ENCODE data around the gene SGSM1.
A peak's percentile ranks its signal among the peaks of the same experiment; 100 is the strongest.

SGSM1 gene

DNA sequence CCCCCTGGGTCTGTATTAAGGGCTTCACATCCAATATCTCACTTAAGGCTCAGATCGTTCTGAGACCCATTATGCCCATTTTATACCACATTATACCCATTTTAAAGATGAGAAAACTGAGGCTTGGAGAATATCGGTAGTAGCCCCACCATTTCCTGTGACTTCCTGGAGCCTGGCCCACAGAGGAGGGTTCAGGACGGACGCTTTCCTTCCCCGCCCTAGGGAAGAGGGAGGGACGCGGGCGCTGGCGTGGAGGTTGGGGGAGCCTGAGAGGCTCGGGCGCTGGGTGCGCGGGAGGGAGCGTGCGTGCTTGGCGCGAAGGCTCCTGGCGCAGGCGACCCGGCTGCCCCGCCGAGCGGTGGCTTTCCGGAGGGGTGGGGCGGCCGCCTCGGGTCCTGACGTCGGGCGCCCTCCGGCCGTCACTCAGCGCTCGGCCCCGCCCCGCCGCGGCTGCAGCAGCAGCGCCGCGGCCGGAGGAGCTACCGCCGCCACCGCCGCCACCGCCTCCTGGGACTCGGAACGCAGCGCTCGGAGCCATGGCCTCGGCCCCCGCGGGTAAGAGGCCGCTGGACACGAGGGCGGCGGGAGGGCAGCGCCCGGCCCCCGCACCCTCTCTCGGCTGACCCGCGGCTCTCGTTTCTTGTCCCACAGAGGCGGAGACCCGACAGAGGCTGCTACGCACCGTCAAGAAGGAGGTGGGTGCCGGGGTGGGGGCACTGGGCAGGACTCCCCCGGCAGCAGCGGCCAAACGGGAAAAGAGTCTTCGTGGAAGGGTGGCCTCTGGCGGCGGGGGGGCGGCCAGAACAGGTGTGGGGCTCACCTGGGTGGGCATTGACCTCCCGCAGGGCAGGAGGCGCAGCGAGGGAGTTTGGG, at the start of gene SGSM1:
TSS of gene SGSM1 (plus strand) at position 422 of the 873 bp plus-strand sequence. CDS start at position 537, 115 bp downstream.
- H3K4me3 ChIP-seq (ENCODE audit: low read depth, low read length), result peak within 1 kb of the TSS; percentile 47
- TF ChIP-seq, protein P1, sequence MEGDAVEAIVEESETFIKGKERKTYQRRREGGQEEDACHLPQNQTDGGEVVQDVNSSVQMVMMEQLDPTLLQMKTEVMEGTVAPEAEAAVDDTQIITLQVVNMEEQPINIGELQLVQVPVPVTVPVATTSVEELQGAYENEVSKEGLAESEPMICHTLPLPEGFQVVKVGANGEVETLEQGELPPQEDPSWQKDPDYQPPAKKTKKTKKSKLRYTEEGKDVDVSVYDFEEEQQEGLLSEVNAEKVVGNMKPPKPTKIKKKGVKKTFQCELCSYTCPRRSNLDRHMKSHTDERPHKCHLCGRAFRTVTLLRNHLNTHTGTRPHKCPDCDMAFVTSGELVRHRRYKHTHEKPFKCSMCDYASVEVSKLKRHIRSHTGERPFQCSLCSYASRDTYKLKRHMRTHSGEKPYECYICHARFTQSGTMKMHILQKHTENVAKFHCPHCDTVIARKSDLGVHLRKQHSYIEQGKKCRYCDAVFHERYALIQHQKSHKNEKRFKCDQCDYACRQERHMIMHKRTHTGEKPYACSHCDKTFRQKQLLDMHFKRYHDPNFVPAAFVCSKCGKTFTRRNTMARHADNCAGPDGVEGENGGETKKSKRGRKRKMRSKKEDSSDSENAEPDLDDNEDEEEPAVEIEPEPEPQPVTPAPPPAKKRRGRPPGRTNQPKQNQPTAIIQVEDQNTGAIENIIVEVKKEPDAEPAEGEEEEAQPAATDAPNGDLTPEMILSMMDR (IDR thresholded peaks at IDR 0.05; ENCODE audit: low read depth, low read length), result no peak

DNA sequence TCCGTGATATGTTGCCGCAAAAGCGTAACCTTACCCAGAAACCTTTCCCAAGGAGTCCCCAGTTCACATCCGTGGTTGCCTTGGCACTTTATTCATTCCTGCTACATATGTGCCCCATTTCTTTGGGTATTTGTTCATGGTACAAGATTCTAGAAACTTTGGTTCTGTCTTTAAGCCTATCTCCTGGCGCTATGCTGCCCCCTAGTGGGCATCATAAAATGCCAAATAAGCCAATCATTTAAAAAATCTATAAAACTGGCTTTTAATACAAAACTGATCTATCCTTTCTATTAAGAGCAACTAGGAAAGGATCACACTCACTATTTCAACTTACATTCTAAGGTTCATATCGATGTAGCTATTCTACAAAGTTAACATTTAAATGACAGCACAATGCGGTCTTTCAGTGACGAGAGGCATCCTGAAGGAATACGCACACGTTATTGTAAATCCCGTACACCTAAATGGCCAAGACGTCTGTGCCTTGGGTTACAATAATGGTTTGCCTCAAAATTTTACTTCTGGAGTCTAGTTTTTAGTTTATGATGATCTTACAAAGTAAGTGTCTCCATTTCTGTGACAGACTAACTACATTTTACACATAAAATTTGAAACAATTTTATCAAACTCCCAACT, 47.7 kb upstream of the SGSM1 start:
- TF ChIP-seq, protein P1 (IDR thresholded peaks at IDR 0.05; ENCODE audit: low read depth, low read length), result peak; percentile 52

DNA sequence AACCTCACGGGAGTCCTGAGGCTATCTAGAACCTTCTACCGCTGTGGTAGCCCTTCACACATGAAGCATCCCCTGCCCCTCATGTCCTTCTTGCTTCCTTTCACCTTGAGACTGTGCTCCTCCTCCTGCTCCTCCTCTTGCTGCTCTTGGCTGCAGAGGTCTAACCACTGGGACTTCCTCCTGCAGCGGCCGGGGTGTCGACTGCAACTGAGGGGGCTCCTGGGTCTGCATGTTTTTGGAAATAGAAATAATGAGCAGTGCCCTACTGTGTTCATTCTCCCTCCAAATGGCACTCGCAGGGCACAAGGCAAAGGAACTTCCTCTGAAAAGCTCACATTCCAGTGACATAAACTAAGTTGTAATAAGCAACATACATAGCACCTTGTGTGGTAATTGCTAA, 46.2 kb upstream of the SGSM1 start:
- TF ChIP-seq, protein P1 (IDR thresholded peaks at IDR 0.05; ENCODE audit: low read depth, low read length), result no peak

More for the DNA sequence above, 47.7 kb upstream of the SGSM1 start:
- no peak overlapping the region for H3K4me3 ChIP-seq (ENCODE audit: low read depth, low read length)

GRCh38 chr22:24760708-24761306, 45.2 kb upstream of the SGSM1 start:
- H3K4me3 ChIP-seq (ENCODE audit: low read depth, low read length), result no peak overlapping the region
- TF ChIP-seq, protein P1 (IDR thresholded peaks at IDR 0.05; ENCODE audit: low read depth, low read length), result no peak

More for the DNA sequence above, 46.2 kb upstream of the SGSM1 start:
- H3K4me3 ChIP-seq (ENCODE audit: low read depth, low read length), result no peak overlapping the region

GRCh38 chr22:24761888-24762675, 43.9 kb upstream of the SGSM1 start:
- TF ChIP-seq, protein P1 (IDR thresholded peaks at IDR 0.05; ENCODE audit: low read depth, low read length), result no peak
- no peak overlapping the region for H3K4me3 ChIP-seq (ENCODE audit: low read depth, low read length)

DNA sequence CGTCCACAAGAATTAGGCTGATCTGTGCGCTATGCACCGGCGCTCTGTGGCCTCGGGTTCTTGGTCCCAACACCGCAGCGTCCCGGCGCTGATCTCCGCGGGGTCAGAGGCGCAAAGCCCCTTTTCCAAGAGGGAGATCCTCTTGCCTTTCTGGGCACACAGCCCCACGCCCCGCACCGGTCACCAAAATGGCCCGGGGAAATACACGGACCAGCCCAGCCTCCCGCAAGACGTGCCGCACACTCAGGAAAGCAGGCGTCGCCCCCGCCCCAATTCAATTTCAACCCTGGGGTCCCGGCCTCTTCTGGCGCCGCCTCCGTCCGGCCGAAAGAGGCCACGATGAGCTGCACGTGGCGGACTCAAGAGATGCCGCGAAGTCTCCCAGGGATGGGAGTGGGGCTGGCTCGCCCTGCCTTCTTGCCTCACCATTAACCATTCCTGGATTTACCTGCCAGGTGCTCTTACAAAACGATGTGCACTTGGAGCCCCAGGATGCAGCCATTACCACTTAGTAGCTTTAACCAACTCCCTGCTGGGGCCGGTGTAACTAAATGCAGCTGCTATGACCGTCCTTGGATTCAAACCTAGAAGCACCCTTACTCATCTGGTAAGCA, 42.0 kb upstream of the SGSM1 start:
- TF ChIP-seq, protein P1 (IDR thresholded peaks at IDR 0.05; ENCODE audit: low read depth, low read length), result no peak
- no peak overlapping the region for H3K4me3 ChIP-seq (ENCODE audit: low read depth, low read length)
